ENCODE data around the gene TNS3. TPM values are rescaled to one million over a fixed set of nuclear protein-coding genes. Genes with fewer than 3 reads are reported as not detected.

The TNS3 gene
- total RNA-seq, 2 donors from 2014 or later = 2.3 to 2.6 TPM

DNA sequence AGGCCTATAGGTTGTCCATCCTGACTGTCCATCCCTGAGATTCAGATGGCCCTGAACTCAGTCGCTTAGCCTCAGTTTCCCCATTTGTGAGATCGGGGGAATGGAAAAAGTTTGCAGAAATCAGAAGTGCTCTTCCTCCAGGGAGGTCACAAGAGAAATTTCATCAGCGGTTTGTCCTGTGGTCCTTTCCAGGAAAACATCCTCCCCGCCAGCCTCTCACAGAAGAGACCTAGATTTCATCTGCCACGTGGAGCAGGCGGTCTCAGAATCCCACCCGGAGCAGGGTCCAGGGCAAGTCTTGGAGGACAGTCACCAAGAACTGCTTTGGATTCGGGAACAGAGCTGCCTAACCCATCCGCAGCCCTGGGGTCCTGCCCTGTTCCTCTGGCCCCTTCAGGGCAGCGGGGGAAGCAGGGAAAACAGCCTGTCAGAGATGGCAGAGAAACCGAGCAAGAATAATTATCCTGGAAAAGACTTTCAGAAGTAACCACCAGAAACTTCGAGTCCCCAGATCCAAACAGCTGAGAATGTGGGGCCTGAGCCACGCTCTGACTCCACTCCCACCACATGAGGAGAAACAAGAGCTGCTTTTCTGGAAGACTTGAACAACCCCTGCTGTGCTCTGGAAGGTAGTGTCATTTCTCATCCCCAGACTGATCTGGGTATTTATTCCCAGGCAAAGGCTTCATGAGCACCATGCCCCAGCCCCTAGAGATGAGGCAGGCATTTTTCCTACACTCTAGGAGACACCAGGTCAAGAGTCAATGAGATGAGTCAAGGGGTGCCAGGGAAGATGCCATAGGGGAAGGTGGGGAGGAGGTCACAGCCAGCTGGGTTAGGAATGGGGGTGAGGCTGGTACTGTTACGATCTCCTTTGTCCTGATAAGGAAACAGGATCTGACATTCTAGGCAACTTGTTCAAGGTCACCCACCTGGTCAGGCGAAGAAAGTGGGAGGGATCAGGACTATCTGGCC is 1.1 kb upstream of the TNS3 start:
- Mint-ChIP-seq H3K4me3 (no peak overlapping the region), H3K27me3 (peaks cover 21% of the 10 kb centered on the region), H3K27ac (no peak overlapping the region), H3K4me1 (no peaks in the 10 kb centered on the region), H3K36me3 (ENCODE audit: low read depth) (no peaks in the 10 kb centered on the region)
- H3K9me3 ChIP-seq (ENCODE audit: control insufficient read depth, low read length, poor library complexity, severe bottlenecking) = no peaks in the 10 kb centered on the region
- ATAC-seq (no peak), DNase-seq (no peak)

GRCh38 chr7:47581438-47581803 is 490 bp downstream of the TNS3 start:
- Mint-ChIP-seq H3K36me3 (ENCODE audit: low read depth) (no peaks in the 10 kb centered on the region), H3K27ac (no peak overlapping the region), H3K4me3 (no peak overlapping the region), H3K4me1 (no peaks in the 10 kb centered on the region), H3K27me3 (peaks cover 21% of the 10 kb centered on the region)
- no peak for ATAC-seq
- no peaks in the 10 kb centered on the region for H3K9me3 ChIP-seq (ENCODE audit: control insufficient read depth, low read length, poor library complexity, severe bottlenecking)
- DNase-seq = no peak

GRCh38 chr7:47580811-47581331 is 1.0 kb downstream of the TNS3 start:
- no peaks in the 10 kb centered on the region for H3K9me3 ChIP-seq (ENCODE audit: control insufficient read depth, low read length, poor library complexity, severe bottlenecking)
- no peak overlapping the region for H3K4me3 Mint-ChIP-seq
- no peak for ATAC-seq
- H3K27me3 Mint-ChIP-seq = peaks cover 21% of the 10 kb centered on the region
- no peaks in the 10 kb centered on the region for H3K36me3 Mint-ChIP-seq (ENCODE audit: low read depth)
- DNase-seq = no peak
- no peaks in the 10 kb centered on the region for H3K4me1 Mint-ChIP-seq
- no peak overlapping the region for H3K27ac Mint-ChIP-seq

DNA sequence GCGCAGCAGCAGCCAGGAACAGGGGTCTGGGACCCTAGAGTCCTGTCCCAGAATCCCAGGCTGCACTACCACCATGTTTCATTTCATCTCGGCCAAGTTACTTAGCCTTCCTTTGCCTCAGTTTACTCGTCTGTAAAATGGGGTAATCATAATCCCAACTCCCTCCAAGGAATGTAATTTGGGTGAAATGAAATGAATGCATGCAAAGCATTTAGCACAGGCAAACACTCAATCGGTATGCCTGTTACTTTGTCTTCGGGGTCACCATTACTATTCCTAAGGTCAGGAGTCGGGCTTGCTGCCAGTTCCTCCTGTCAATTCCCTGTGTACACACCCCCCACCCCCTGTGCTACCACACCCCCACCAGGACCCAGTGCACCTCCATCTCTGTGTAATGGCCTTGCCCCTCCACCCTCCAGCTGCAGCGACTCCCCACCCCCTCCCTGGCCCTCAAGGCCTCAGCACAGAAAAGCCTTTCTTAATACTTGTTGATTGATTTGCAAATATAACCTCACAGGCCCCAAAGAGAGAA is 1.7 kb downstream of the TNS3 start:
- Mint-ChIP-seq H3K4me3 (no peak overlapping the region), H3K27me3 (peaks cover 21% of the 10 kb centered on the region), H3K27ac (peak overlapping the region; percentile 19), H3K36me3 (ENCODE audit: low read depth) (no peaks in the 10 kb centered on the region), H3K4me1 (no peaks in the 10 kb centered on the region)
- no peak for ATAC-seq
- no peak for DNase-seq
- H3K9me3 ChIP-seq (ENCODE audit: control insufficient read depth, low read length, poor library complexity, severe bottlenecking) = no peaks in the 10 kb centered on the region

GRCh38 chr7:47579458-47579857 is 2.5 kb downstream of the TNS3 start:
- no peaks in the 10 kb centered on the region for H3K9me3 ChIP-seq (ENCODE audit: control insufficient read depth, low read length, poor library complexity, severe bottlenecking)
- ATAC-seq = no peak
- Mint-ChIP-seq H3K27ac (no peak overlapping the region), H3K4me1 (no peaks in the 10 kb centered on the region), H3K27me3 (peaks cover 21% of the 10 kb centered on the region), H3K36me3 (ENCODE audit: low read depth) (no peaks in the 10 kb centered on the region), H3K4me3 (no peak overlapping the region)
- no peak for DNase-seq

- H3K36me3 Mint-ChIP-seq (ENCODE audit: low read depth) = no peaks in the 10 kb centered on the region
- H3K9me3 ChIP-seq (ENCODE audit: control insufficient read depth, low read length, poor library complexity, severe bottlenecking) = no peaks in the 10 kb centered on the region
- no peak overlapping the region for H3K4me3 Mint-ChIP-seq
- H3K27ac Mint-ChIP-seq = no peak overlapping the region
- H3K27me3 Mint-ChIP-seq = peaks cover 21% of the 10 kb centered on the region
- DNase-seq = no peak
- no peak for ATAC-seq
- H3K4me1 Mint-ChIP-seq = no peaks in the 10 kb centered on the region
Observed at GRCh38 chr7:47578579-47579270, 3.2 kb downstream of the TNS3 start.

GRCh38 chr7:47577321-47577919 is 4.5 kb downstream of the TNS3 start:
- ATAC-seq (no peak), DNase-seq (no peak)
- H3K4me1 Mint-ChIP-seq = no peaks in the 10 kb centered on the region
- H3K9me3 ChIP-seq (ENCODE audit: control insufficient read depth, low read length, poor library complexity, severe bottlenecking) = no peaks in the 10 kb centered on the region
- H3K27ac Mint-ChIP-seq = no peak overlapping the region
- H3K4me3 Mint-ChIP-seq = no peak overlapping the region
- no peaks in the 10 kb centered on the region for H3K36me3 Mint-ChIP-seq (ENCODE audit: low read depth)
- H3K27me3 Mint-ChIP-seq = peaks cover 20% of the 10 kb centered on the region

DNA sequence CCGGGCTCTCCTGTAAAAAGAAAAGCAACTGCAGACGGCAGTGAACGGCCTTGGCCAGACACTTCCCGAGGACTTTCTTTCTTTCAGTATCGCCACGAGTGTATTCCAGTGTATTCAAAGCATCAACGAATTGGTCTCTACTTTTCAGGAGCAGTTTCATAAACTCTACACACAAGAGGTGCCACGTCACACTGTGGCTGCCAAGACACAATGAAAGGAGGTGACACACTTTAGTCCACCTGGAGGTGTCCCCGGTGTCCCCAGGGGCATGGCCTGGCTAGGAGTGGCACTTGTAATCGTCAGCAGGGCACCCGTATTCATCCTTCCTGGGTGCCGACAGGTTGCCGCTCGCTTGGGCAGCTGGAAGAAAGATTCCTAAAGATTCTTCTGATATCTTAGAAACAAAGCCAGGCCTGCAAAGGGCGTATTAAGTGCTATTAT is 5.0 kb downstream of the TNS3 start:
- Mint-ChIP-seq H3K36me3 (ENCODE audit: low read depth) (no peaks in the 10 kb centered on the region), H3K27ac (no peak overlapping the region), H3K4me1 (no peaks in the 10 kb centered on the region), H3K27me3 (peaks cover 20% of the 10 kb centered on the region), H3K4me3 (no peak overlapping the region)
- no peak for ATAC-seq
- no peak for DNase-seq
- no peaks in the 10 kb centered on the region for H3K9me3 ChIP-seq (ENCODE audit: control insufficient read depth, low read length, poor library complexity, severe bottlenecking)

DNA sequence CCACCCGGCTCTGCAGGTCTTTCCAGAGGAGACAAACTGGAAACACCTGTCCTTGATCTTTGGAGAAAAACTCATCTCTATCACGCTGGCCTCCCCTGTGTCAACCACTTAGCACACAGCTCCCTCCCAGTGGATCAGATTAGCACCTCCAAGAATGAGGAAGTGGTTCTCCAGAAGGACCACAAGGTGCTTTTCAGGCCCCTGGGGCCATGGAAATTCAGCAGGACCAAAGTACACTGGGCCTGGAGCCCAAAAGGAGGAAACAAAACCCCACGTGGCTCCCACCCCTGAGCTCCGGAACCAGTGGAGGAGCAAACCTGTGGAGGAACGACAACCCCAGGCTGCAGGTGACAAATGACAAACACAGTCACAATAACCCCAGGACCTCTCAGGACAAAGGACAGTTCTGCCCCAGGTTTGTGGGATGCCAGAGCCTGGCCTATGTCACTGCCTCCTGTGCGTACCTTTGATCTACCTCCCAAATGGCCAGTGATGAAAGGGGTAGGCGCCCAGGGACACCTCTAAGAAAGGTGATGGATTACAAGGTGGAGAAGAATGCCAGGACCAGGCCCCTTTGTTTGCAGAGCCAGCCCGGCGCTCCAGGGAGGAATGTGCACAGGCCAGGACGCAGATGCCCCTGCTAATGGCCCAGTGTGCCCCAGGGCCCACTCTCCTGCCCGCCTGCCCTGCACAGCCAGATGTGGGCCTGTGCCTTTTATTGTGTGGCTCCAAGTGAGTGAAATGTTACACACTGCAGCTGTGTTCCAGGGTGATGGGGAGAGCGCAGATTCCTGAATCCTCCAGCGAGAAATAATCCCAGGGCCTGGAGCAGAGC is 5.7 kb downstream of the TNS3 start:
- H3K9me3 ChIP-seq (ENCODE audit: control insufficient read depth, low read length, poor library complexity, severe bottlenecking) = no peaks in the 10 kb centered on the region
- ATAC-seq (no peak), DNase-seq (no peak)
- H3K27me3 Mint-ChIP-seq = peaks cover 20% of the 10 kb centered on the region
- peaks cover 2% of the 10 kb centered on the region for H3K4me1 Mint-ChIP-seq
- H3K27ac Mint-ChIP-seq = no peak overlapping the region
- no peaks in the 10 kb centered on the region for H3K36me3 Mint-ChIP-seq (ENCODE audit: low read depth)
- no peak overlapping the region for H3K4me3 Mint-ChIP-seq

DNA sequence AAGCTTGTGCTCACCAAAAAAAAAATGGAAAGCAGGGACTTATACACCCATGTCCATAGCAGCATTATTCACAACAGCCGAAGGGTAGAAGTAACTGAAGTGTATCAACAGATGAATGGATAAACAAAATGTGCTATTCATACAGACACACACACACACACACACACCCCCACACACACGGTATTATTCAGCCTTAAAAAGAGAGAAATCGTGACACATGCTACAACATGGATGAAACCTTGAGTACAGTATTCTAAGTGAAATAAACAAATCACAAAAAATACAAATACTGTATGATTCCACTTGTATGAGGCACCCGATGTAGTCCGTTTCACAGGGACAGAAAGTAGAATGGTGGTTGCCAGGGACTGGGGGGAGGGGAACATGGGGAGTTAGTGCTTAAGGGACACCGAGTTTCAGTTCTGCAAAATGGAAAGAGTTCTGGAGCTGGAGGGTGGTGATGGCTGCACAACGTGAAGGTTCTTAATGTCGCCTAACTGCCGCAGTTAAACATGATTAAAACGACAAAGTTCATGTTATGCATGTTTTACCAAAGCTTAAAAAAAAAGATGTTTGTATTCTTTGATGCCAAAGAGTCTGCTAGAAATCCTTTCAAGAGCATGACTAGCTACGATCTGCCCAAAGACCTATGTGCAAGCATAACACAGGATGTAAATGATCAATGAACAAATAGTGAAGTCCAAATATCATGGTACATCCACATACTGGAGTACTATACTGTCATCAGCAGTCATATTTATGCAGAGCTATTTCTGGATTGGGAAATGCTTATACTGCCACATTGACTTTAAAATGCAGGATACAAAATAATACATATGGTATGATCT is 7.2 kb downstream of the TNS3 start:
- Mint-ChIP-seq H3K4me3 (no peak overlapping the region), H3K27ac (no peak overlapping the region), H3K4me1 (peaks cover 2% of the 10 kb centered on the region), H3K27me3 (peaks cover 7% of the 10 kb centered on the region), H3K36me3 (ENCODE audit: low read depth) (no peaks in the 10 kb centered on the region)
- no peak for DNase-seq
- H3K9me3 ChIP-seq (ENCODE audit: control insufficient read depth, low read length, poor library complexity, severe bottlenecking) = no peaks in the 10 kb centered on the region
- ATAC-seq = peak; percentile 51

- Mint-ChIP-seq H3K4me3 (no peak overlapping the region), H3K27ac (no peak overlapping the region), H3K36me3 (ENCODE audit: low read depth) (no peaks in the 10 kb centered on the region), H3K4me1 (peaks cover 2% of the 10 kb centered on the region), H3K27me3 (peaks cover 6% of the 10 kb centered on the region)
- ATAC-seq (no peak), DNase-seq (no peak)
- no peaks in the 10 kb centered on the region for H3K9me3 ChIP-seq (ENCODE audit: control insufficient read depth, low read length, poor library complexity, severe bottlenecking)
Observed at GRCh38 chr7:47573758-47574481, 8.0 kb downstream of the TNS3 start.

Data from T-helper 17 cell (primary cell).